ENCODE results near the gene PTPRO.

Gene PTPRO

GRCh38 chr12:15534322-15534721 is 212.0 kb downstream of the PTPRO start:
- peak; percentile 65 for DNase-seq (ENCODE audit: low read depth)
- TF ChIP-seq MYC (IDR thresholded peaks at IDR 0.05; ENCODE audit: low read depth, low read length) (no peak), POLR2A (IDR thresholded peaks at IDR 0.05; ENCODE audit: extremely low read depth, insufficient read length) (no peak), MAX (IDR thresholded peaks at IDR 0.05; ENCODE audit: low read depth, low read length) (no peak)
- TF ChIP-seq, protein P1, sequence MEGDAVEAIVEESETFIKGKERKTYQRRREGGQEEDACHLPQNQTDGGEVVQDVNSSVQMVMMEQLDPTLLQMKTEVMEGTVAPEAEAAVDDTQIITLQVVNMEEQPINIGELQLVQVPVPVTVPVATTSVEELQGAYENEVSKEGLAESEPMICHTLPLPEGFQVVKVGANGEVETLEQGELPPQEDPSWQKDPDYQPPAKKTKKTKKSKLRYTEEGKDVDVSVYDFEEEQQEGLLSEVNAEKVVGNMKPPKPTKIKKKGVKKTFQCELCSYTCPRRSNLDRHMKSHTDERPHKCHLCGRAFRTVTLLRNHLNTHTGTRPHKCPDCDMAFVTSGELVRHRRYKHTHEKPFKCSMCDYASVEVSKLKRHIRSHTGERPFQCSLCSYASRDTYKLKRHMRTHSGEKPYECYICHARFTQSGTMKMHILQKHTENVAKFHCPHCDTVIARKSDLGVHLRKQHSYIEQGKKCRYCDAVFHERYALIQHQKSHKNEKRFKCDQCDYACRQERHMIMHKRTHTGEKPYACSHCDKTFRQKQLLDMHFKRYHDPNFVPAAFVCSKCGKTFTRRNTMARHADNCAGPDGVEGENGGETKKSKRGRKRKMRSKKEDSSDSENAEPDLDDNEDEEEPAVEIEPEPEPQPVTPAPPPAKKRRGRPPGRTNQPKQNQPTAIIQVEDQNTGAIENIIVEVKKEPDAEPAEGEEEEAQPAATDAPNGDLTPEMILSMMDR (IDR thresholded peaks at IDR 0.05; ENCODE audit: low read depth, low read length), result no peak
- H3K4me3 ChIP-seq (ENCODE audit: low read depth, low read length), result peak overlapping the region; percentile 9

DNA sequence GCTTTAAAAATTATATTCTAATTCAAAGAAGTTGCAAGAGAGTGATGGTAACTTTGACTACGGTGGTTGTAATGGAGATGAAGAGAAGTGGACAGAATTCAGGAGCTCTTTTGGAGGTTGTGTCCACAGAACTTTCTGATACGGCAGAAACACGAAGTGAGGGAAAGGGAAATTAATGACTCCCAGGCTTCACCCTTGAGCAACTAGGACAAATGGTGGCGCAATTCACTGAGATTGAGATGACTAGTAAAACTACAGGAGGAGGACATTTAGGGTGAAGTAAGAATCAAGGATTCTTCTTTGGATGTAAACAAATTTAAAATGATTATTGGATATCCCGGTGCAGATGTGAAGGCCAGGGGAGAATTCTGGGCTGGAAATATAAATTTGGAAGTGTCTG is 212.6 kb downstream of the PTPRO start:
- peak overlapping the region; percentile 9 for H3K4me3 ChIP-seq (ENCODE audit: low read depth, low read length)
- TF ChIP-seq MAX (IDR thresholded peaks at IDR 0.05; ENCODE audit: low read depth, low read length) (no peak), MYC (IDR thresholded peaks at IDR 0.05; ENCODE audit: low read depth, low read length) (no peak)
- peak; percentile 61 for DNase-seq (ENCODE audit: low read depth)

- no peak for DNase-seq (ENCODE audit: low read depth)
Observed at GRCh38 chr12:15535352-15535781, 213.1 kb downstream of the PTPRO start.

GRCh38 chr12:15536446-15536845 is 214.1 kb downstream of the PTPRO start:
- no peak for DNase-seq (ENCODE audit: low read depth)
- no peak overlapping the region for H3K4me3 ChIP-seq (ENCODE audit: low read depth, low read length)
- TF ChIP-seq MAX (IDR thresholded peaks at IDR 0.05; ENCODE audit: low read depth, low read length) (no peak), POLR2A (IDR thresholded peaks at IDR 0.05; ENCODE audit: extremely low read depth, insufficient read length) (no peak), MYC (IDR thresholded peaks at IDR 0.05; ENCODE audit: low read depth, low read length) (no peak)
- TF ChIP-seq, protein P1 (IDR thresholded peaks at IDR 0.05; ENCODE audit: low read depth, low read length), result no peak

More at GRCh38 chr12:15535352-15535781, 213.1 kb downstream of the PTPRO start:
- no peak overlapping the region for H3K4me3 ChIP-seq (ENCODE audit: low read depth, low read length)
- no peak for TF ChIP-seq POLR2A (IDR thresholded peaks at IDR 0.05; ENCODE audit: extremely low read depth, insufficient read length)
- no peak for TF ChIP-seq MAX (IDR thresholded peaks at IDR 0.05; ENCODE audit: low read depth, low read length)
- TF ChIP-seq MYC (IDR thresholded peaks at IDR 0.05; ENCODE audit: low read depth, low read length), result no peak
- TF ChIP-seq, protein P1 (IDR thresholded peaks at IDR 0.05; ENCODE audit: low read depth, low read length), result no peak

GRCh38 chr12:15538881-15539280 is 216.6 kb downstream of the PTPRO start:
- no peak for DNase-seq (ENCODE audit: low read depth)
- TF ChIP-seq MYC (IDR thresholded peaks at IDR 0.05; ENCODE audit: low read depth, low read length) (no peak), POLR2A (IDR thresholded peaks at IDR 0.05; ENCODE audit: extremely low read depth, insufficient read length) (no peak), MAX (IDR thresholded peaks at IDR 0.05; ENCODE audit: low read depth, low read length) (no peak)
- TF ChIP-seq, protein P1 (IDR thresholded peaks at IDR 0.05; ENCODE audit: low read depth, low read length), result no peak
- H3K4me3 ChIP-seq (ENCODE audit: low read depth, low read length), result no peak overlapping the region

GRCh38 chr12:15540005-15540404 is 217.7 kb downstream of the PTPRO start:
- no peak for DNase-seq (ENCODE audit: low read depth)
- no peak overlapping the region for H3K4me3 ChIP-seq (ENCODE audit: low read depth, low read length)
- TF ChIP-seq MYC (IDR thresholded peaks at IDR 0.05; ENCODE audit: low read depth, low read length) (no peak), POLR2A (IDR thresholded peaks at IDR 0.05; ENCODE audit: extremely low read depth, insufficient read length) (no peak), MAX (IDR thresholded peaks at IDR 0.05; ENCODE audit: low read depth, low read length) (no peak)
- TF ChIP-seq, protein P1 (IDR thresholded peaks at IDR 0.05; ENCODE audit: low read depth, low read length), result no peak

Data from NB4 (cell line).